ENCODE data around the gene ATF4.

GRCh38 chr22:39570226-39570625, 49.9 kb downstream of the ATF4 start:
- TF ChIP-seq CTCF (IDR thresholded peaks at IDR 0.05) (no peak), POLR2A (IDR thresholded peaks at IDR 0.05) (no peak)

All from body of pancreas (tissue), 4 donors.